Measurements from ENCODE around the gene DOCK2. TPM values are rescaled to one million over a fixed set of nuclear protein-coding genes. Genes with fewer than 3 reads are reported as not detected.

The DOCK2 gene
- total RNA-seq, 1 donor, result 6.2 TPM

DNA sequence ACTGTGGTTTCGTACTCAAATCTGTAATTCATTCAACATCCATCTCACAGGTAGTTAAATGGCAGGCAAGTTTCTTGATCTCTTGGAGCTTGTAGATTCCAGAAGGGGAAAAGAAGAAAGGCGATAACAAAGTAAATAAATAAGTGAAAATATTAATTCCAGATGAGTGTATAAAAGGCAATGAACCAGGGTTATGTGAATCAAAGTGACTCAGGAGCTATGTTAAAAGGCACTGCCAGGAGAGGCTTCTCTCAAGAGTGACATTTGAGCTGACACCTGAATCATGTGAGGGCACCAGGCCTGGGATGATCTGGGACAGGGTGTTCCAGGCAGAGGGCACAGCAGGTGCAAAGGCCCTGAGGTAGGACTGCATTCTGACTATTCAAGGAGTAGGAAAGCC lies 45.0 kb downstream of the DOCK2 start:
- Histone ChIP-seq H3K27ac (ENCODE audit: low read depth, low read length) (no peak overlapping the region), H3K79me2 (ENCODE audit: insufficient read depth, low read length) (no peaks in the 10 kb centered on the region), H3K9me3 (ENCODE audit: low read depth, low read length) (no peaks in the 10 kb centered on the region)

DNA sequence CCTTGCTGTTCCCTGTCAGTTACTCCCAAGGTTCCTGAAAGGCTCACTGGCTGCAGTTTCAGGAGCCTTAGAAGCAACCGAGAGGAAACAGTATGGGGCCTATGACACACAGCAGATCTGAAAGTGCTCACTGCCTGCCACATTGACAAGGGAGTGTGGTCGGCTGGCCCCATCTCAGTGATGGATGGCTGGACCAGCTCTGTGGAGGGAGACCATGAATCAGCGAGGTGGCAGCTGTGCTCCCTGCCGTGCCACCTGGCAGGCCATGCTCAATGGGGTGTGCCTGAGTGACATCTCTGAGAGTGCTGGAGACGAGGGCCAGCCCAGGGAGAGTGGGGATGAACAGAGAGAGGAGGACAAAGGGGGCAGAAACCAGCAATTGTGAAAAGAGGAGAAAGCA lies 49.1 kb downstream of the DOCK2 start:
- Histone ChIP-seq H3K36me3 (ENCODE audit: insufficient read depth, low read length) (no peaks in the 10 kb centered on the region), H3K27me3 (ENCODE audit: insufficient read depth, low read length) (no peaks in the 10 kb centered on the region), H3K79me2 (ENCODE audit: insufficient read depth, low read length) (no peaks in the 10 kb centered on the region), H3K4me2 (ENCODE audit: insufficient read depth, low read length) (no peak overlapping the region), H2AFZ (ENCODE audit: low read length) (no peak overlapping the region), H3K9me3 (ENCODE audit: low read depth, low read length) (no peaks in the 10 kb centered on the region), H3K4me3 (ENCODE audit: insufficient read depth, low read length) (no peak overlapping the region), H3K4me1 (ENCODE audit: insufficient read depth, low read length) (no peaks in the 10 kb centered on the region), H3K27ac (ENCODE audit: low read depth, low read length) (no peak overlapping the region), H4K20me1 (ENCODE audit: insufficient read depth, low read length) (no peaks in the 10 kb centered on the region)
- TF ChIP-seq, protein P1, sequence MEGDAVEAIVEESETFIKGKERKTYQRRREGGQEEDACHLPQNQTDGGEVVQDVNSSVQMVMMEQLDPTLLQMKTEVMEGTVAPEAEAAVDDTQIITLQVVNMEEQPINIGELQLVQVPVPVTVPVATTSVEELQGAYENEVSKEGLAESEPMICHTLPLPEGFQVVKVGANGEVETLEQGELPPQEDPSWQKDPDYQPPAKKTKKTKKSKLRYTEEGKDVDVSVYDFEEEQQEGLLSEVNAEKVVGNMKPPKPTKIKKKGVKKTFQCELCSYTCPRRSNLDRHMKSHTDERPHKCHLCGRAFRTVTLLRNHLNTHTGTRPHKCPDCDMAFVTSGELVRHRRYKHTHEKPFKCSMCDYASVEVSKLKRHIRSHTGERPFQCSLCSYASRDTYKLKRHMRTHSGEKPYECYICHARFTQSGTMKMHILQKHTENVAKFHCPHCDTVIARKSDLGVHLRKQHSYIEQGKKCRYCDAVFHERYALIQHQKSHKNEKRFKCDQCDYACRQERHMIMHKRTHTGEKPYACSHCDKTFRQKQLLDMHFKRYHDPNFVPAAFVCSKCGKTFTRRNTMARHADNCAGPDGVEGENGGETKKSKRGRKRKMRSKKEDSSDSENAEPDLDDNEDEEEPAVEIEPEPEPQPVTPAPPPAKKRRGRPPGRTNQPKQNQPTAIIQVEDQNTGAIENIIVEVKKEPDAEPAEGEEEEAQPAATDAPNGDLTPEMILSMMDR (IDR thresholded peaks at IDR 0.05; ENCODE audit: extremely low read depth, low read depth, low read length), result no peak
- DNase-seq (ENCODE audit: insufficient read length, low spot score, missing footprints), result no peak

More for the DNA sequence above, 45.0 kb downstream of the DOCK2 start:
- Histone ChIP-seq H3K36me3 (ENCODE audit: insufficient read depth, low read length) (no peaks in the 10 kb centered on the region), H2AFZ (ENCODE audit: low read length) (no peak overlapping the region), H3K4me3 (ENCODE audit: insufficient read depth, low read length) (no peak overlapping the region), H3K27me3 (ENCODE audit: insufficient read depth, low read length) (no peaks in the 10 kb centered on the region), H3K4me1 (ENCODE audit: insufficient read depth, low read length) (no peaks in the 10 kb centered on the region), H4K20me1 (ENCODE audit: insufficient read depth, low read length) (no peaks in the 10 kb centered on the region), H3K4me2 (ENCODE audit: insufficient read depth, low read length) (no peak overlapping the region)
- DNase-seq (ENCODE audit: insufficient read length, low spot score, missing footprints), result no peak
- TF ChIP-seq, protein P1 (IDR thresholded peaks at IDR 0.05; ENCODE audit: extremely low read depth, low read depth, low read length), result no peak

DNA sequence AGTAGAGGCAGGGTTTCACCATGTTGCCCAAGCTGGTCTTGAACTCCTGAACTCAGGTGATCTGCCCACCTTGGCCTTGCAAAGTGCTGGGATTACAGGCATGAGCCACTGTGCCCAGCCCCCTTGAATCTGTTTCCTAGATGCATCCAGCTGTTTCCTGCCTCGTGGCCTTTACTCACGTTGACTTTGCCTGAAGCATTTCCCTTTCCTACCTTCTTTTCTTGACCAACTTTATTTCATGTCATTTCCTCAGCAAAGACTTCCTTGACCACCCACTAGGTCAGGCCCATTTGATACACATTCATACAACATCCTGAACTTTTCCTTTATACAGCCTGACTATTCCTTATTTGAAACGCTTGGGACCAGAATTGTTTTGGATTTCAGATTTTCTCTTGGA lies 51.0 kb downstream of the DOCK2 start:
- no peaks in the 10 kb centered on the region for H4K20me1 ChIP-seq (ENCODE audit: insufficient read depth, low read length)
- TF ChIP-seq, protein P1 (IDR thresholded peaks at IDR 0.05; ENCODE audit: extremely low read depth, low read depth, low read length), result no peak
- H2AFZ ChIP-seq (ENCODE audit: low read length), result no peak overlapping the region
- no peaks in the 10 kb centered on the region for H3K79me2 ChIP-seq (ENCODE audit: insufficient read depth, low read length)
- H3K27me3 ChIP-seq (ENCODE audit: insufficient read depth, low read length), result no peaks in the 10 kb centered on the region
- no peak overlapping the region for H3K4me3 ChIP-seq (ENCODE audit: insufficient read depth, low read length)
- H3K9me3 ChIP-seq (ENCODE audit: low read depth, low read length), result no peaks in the 10 kb centered on the region
- H3K27ac ChIP-seq (ENCODE audit: low read depth, low read length), result no peak overlapping the region
- H3K4me2 ChIP-seq (ENCODE audit: insufficient read depth, low read length), result no peak overlapping the region
- no peak for DNase-seq (ENCODE audit: insufficient read length, low spot score, missing footprints)
- H3K36me3 ChIP-seq (ENCODE audit: insufficient read depth, low read length), result no peaks in the 10 kb centered on the region
- H3K4me1 ChIP-seq (ENCODE audit: insufficient read depth, low read length), result no peaks in the 10 kb centered on the region

DNA sequence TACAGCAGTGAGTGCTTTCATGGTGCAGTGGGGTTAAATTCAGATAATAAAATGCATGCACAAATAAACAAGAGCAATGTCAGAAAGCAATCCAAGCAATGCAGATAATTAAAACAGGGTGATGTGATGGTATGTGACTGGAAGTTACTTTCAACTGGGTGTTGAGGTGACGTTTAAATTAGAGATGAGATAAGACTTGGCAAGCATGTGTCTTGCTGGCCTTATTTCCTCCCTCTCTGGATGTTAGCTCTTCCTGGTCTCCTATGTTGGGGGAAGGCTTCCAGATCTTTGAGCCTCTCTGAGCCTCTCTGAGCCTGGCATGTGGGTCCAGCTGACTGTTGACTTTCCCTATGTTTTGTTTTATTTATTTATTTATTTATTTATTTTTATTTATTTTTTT lies 54.4 kb downstream of the DOCK2 start:
- H3K4me2 ChIP-seq (ENCODE audit: insufficient read depth, low read length), result no peak overlapping the region
- H3K27ac ChIP-seq (ENCODE audit: low read depth, low read length), result no peak overlapping the region
- H2AFZ ChIP-seq (ENCODE audit: low read length), result no peak overlapping the region
- no peaks in the 10 kb centered on the region for H3K27me3 ChIP-seq (ENCODE audit: insufficient read depth, low read length)
- H3K4me1 ChIP-seq (ENCODE audit: insufficient read depth, low read length), result peaks cover 17% of the 10 kb centered on the region
- H3K9me3 ChIP-seq (ENCODE audit: low read depth, low read length), result no peaks in the 10 kb centered on the region
- TF ChIP-seq, protein P1 (IDR thresholded peaks at IDR 0.05; ENCODE audit: extremely low read depth, low read depth, low read length), result no peak
- H3K79me2 ChIP-seq (ENCODE audit: insufficient read depth, low read length), result no peaks in the 10 kb centered on the region
- H4K20me1 ChIP-seq (ENCODE audit: insufficient read depth, low read length), result no peaks in the 10 kb centered on the region
- no peak overlapping the region for H3K4me3 ChIP-seq (ENCODE audit: insufficient read depth, low read length)
- DNase-seq (ENCODE audit: insufficient read length, low spot score, missing footprints), result no peak
- H3K36me3 ChIP-seq (ENCODE audit: insufficient read depth, low read length), result no peaks in the 10 kb centered on the region
